Epithelial cell of esophagus (primary cell): ENCODE measurements around the gene MOG.

Source experiments
- DNase-seq: peaks from one replicate; pipeline ENCODE4 v3.0.0; 2010; ENCODE audit warnings: low read depth
- H3K4me3 ChIP-seq: 2 replicates; pipeline ENCODE4 v1.5.1; 2011; ENCODE audit warnings: mild to moderate bottlenecking, low read length, control low read depth
- TF ChIP-seq, protein P1 (sequence below): IDR thresholded peaks from 2 replicates; pipeline ENCODE4 v1.5.1; 2011; ENCODE audit warnings: low read depth, mild to moderate bottlenecking, low read length, control low read depth, inconsistent platforms; ENCODE audit not compliant: insufficient read depth; ENCODE audit errors: missing control alignments

MOG gene

GRCh38 chr6:29641430-29642148 lies 15.3 kb upstream of the MOG start:
- DNase-seq, result peak; percentile 42
- no peak overlapping the region for H3K4me3 ChIP-seq
- TF ChIP-seq, protein P1, sequence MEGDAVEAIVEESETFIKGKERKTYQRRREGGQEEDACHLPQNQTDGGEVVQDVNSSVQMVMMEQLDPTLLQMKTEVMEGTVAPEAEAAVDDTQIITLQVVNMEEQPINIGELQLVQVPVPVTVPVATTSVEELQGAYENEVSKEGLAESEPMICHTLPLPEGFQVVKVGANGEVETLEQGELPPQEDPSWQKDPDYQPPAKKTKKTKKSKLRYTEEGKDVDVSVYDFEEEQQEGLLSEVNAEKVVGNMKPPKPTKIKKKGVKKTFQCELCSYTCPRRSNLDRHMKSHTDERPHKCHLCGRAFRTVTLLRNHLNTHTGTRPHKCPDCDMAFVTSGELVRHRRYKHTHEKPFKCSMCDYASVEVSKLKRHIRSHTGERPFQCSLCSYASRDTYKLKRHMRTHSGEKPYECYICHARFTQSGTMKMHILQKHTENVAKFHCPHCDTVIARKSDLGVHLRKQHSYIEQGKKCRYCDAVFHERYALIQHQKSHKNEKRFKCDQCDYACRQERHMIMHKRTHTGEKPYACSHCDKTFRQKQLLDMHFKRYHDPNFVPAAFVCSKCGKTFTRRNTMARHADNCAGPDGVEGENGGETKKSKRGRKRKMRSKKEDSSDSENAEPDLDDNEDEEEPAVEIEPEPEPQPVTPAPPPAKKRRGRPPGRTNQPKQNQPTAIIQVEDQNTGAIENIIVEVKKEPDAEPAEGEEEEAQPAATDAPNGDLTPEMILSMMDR, result no peak

- peak; percentile 66 for DNase-seq
- H3K4me3 ChIP-seq, result no peak overlapping the region
- TF ChIP-seq, protein P1, result peak; percentile 84
These were observed 8.8 kb upstream of the MOG start for GRCh38 chr6:29647927-29648642.

- DNase-seq, result peak; percentile 98
- peak overlapping the region; percentile 35 for H3K4me3 ChIP-seq
- TF ChIP-seq, protein P1, result peak; percentile 93
These were observed 6.9 kb upstream of the MOG start for GRCh38 chr6:29649701-29650673.

GRCh38 chr6:29651413-29652197 lies 5.3 kb upstream of the MOG start:
- peak; percentile 54 for DNase-seq
- TF ChIP-seq, protein P1, result peak; percentile 51

DNA sequence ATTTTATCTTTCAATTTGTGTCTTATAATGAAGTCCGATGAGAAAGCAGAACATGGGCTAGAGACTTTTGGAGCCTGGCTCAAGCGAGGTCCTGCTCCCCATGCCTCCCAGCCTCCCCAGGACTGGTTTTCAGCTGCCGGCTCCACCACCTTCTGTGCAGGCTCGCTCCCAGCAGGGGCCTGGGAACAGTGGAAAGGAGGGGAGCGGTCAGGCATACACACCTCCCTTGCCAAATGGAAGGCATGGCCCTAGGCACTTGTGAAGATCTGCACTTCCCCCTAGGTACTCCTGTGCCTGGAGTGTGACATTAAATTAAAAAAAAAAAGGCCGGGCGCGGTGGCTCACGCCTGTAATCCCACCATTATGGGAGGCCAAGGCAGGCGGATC lies 4.7 kb upstream of the MOG start:
- no peak for DNase-seq
- TF ChIP-seq, protein P1, result no peak
- no peak overlapping the region for H3K4me3 ChIP-seq

More at GRCh38 chr6:29651413-29652197, 5.3 kb upstream of the MOG start:
- no peak overlapping the region for H3K4me3 ChIP-seq

- DNase-seq, result peak; percentile 82
- no peak overlapping the region for H3K4me3 ChIP-seq
- TF ChIP-seq, protein P1, result peak; percentile 72
These were observed 3.3 kb upstream of the MOG start for GRCh38 chr6:29653452-29654038.
